H9 (cell line): ENCODE measurements around the gene TADA1. TPM values are rescaled to one million over a fixed set of nuclear protein-coding genes. Genes with fewer than 3 reads are reported as not detected.

Experiments used
- DNase-seq: peaks from one replicate; pipeline ENCODE4 v3.0.0-alpha.2; 2017
- H2AFZ ChIP-seq: one replicate; pipeline ENCODE4 v1.6.1; 2013; ENCODE audit warnings: mild to moderate bottlenecking, low read length, control low read depth, moderate library complexity
- H2AK5ac ChIP-seq: 2 replicates; pipeline ENCODE4 v1.6.1; 2013; ENCODE audit warnings: low read length, control low read depth, mixed read lengths; ENCODE audit not compliant: insufficient read length
- H2BK120ac ChIP-seq: one replicate; pipeline ENCODE4 v1.6.1; 2013; ENCODE audit warnings: low read depth, mild to moderate bottlenecking, low read length, control low read depth, inconsistent platforms; ENCODE audit not compliant: poor library complexity, severe bottlenecking
- H2BK12ac ChIP-seq: 2 replicates; pipeline ENCODE4 v1.6.1; 2013; ENCODE audit warnings: low read length, control low read depth, mixed read lengths, low read depth; ENCODE audit not compliant: insufficient read length
- H2BK15ac ChIP-seq: 2 replicates; pipeline ENCODE4 v1.6.1; 2013; ENCODE audit warnings: low read depth, low read length, control low read depth
- H2BK20ac ChIP-seq: one replicate; pipeline ENCODE4 v1.6.1; 2013; ENCODE audit warnings: low read depth, mild to moderate bottlenecking, low read length, control low read depth, inconsistent platforms; ENCODE audit not compliant: poor library complexity, severe bottlenecking
- H2BK5ac ChIP-seq: 2 replicates; pipeline ENCODE4 v1.6.1; 2013; ENCODE audit warnings: low read length, control low read depth, mixed read lengths; ENCODE audit not compliant: insufficient read length
- H3K14ac ChIP-seq: 2 replicates; pipeline ENCODE4 v1.6.1; 2013; ENCODE audit warnings: low read length, control low read depth; ENCODE audit not compliant: insufficient read depth
- H3K18ac ChIP-seq: 2 replicates; pipeline ENCODE4 v1.6.1; 2013; ENCODE audit warnings: low read depth, mild to moderate bottlenecking, mixed read lengths, low read length, control low read depth; ENCODE audit not compliant: insufficient read length
- H3K23ac ChIP-seq: 2 replicates; pipeline ENCODE4 v1.6.1; 2013; ENCODE audit warnings: low read length, control low read depth, mixed read lengths, low read depth; ENCODE audit not compliant: insufficient read length
- H3K23me2 ChIP-seq: 2 replicates; pipeline ENCODE4 v1.6.1; 2013; ENCODE audit warnings: low read depth, mild to moderate bottlenecking, mixed read lengths, low read length, control low read depth; ENCODE audit not compliant: insufficient read length, poor library complexity, severe bottlenecking
- H3K27ac ChIP-seq: 2 replicates; pipeline ENCODE4 v1.5.1; 2013; ENCODE audit warnings: low read length, control low read depth, mixed read lengths, low read depth; ENCODE audit not compliant: insufficient read length
- H3K27me3 ChIP-seq: 2 replicates; pipeline ENCODE4 v1.6.1; 2013; ENCODE audit warnings: low read length, control low read depth, inconsistent platforms; ENCODE audit not compliant: insufficient read depth
- H3K4ac ChIP-seq: 2 replicates; pipeline ENCODE4 v1.6.1; 2013; ENCODE audit warnings: low read depth, mild to moderate bottlenecking, control low read depth, inconsistent platforms, low read length, moderate library complexity
- H3K4me1 ChIP-seq: 2 replicates; pipeline ENCODE4 v1.6.1; 2013; ENCODE audit warnings: low read length, control low read depth, inconsistent platforms; ENCODE audit not compliant: insufficient read depth
- H3K4me2 ChIP-seq: 2 replicates; pipeline ENCODE4 v1.6.1; 2013; ENCODE audit warnings: low read length, control low read depth, mixed read lengths; ENCODE audit not compliant: insufficient read length, insufficient read depth
- H3K56ac ChIP-seq: 2 replicates; pipeline ENCODE4 v1.6.1; 2013; ENCODE audit warnings: low read depth, mild to moderate bottlenecking, mixed read lengths, low read length, control low read depth; ENCODE audit not compliant: insufficient read length
- H3K79me1 ChIP-seq: 2 replicates; pipeline ENCODE4 v1.6.1; 2013; ENCODE audit warnings: low read depth, mild to moderate bottlenecking, moderate library complexity, low read length, control low read depth, inconsistent platforms; ENCODE audit not compliant: insufficient read depth, poor library complexity, severe bottlenecking
- H3K79me2 ChIP-seq: 2 replicates; pipeline ENCODE4 v1.6.1; 2013; ENCODE audit warnings: low read length, control low read depth, inconsistent platforms; ENCODE audit not compliant: insufficient read depth
- H3K9ac ChIP-seq: 2 replicates; pipeline ENCODE4 v1.6.1; 2013; ENCODE audit warnings: low read length, control low read depth, mixed read lengths; ENCODE audit not compliant: insufficient read length; ENCODE audit errors: extremely low read depth
- H3K9me3 ChIP-seq: one replicate; pipeline ENCODE4 v1.6.1; 2013; ENCODE audit warnings: low read depth, low read length, inconsistent platforms; ENCODE audit not compliant: control insufficient read depth
- H3T11ph ChIP-seq: one replicate; pipeline ENCODE4 v1.6.1; 2013; ENCODE audit warnings: mild to moderate bottlenecking, low read length, control low read depth, inconsistent platforms
- H4K20me1 ChIP-seq: one replicate; pipeline ENCODE4 v1.6.1; 2013; ENCODE audit not compliant: control insufficient read depth, insufficient read length, insufficient read depth
- H4K5ac ChIP-seq: 2 replicates; pipeline ENCODE4 v1.6.1; 2013; ENCODE audit warnings: low read depth, mild to moderate bottlenecking, mixed read lengths, low read length, control low read depth; ENCODE audit not compliant: insufficient read length
- H4K8ac ChIP-seq: replicated peaks from 2 replicates; pipeline ENCODE4 v1.6.1; 2013; ENCODE audit warnings: low read length, control low read depth, mixed read lengths, low read depth; ENCODE audit not compliant: insufficient read length
- H4K91ac ChIP-seq: 2 replicates; pipeline ENCODE4 v1.6.1; 2013; ENCODE audit warnings: low read depth, mild to moderate bottlenecking, moderate library complexity, mixed read lengths, low read length, control low read depth; ENCODE audit not compliant: insufficient read length
- H3K27ac Mint-ChIP-seq, 3 experiments: 2 replicates in 2 of 3; 3 replicates in 1 of 3; pipeline ENCODE4 v1.8.0; 2020 to 2021; ENCODE audit warnings: mixed read lengths in 3 of 3, mild to moderate bottlenecking in 1 of 3, moderate library complexity in 1 of 3
- H3K27me3 Mint-ChIP-seq: 2 replicates; pipeline ENCODE4 v1.8.0; 2021; ENCODE audit warnings: low read depth, mild to moderate bottlenecking, moderate library complexity, mixed read lengths
- H3K36me3 Mint-ChIP-seq, 3 experiments: 2 replicates in 2 of 3; 3 replicates in 1 of 3; pipeline ENCODE4 v1.8.0; 2020 to 2021; ENCODE audit warnings: low read depth in 3 of 3, mixed read lengths in 3 of 3; ENCODE audit not compliant: insufficient read depth in 1 of 3
- H3K4me1 Mint-ChIP-seq, 2 experiments: 2 replicates each; pipeline ENCODE4 v1.8.0; 2020; ENCODE audit warnings: mixed read lengths in 2 of 2
- H3K4me3 Mint-ChIP-seq, 2 experiments: 2 replicates in 1 of 2; 3 replicates in 1 of 2; pipeline ENCODE4 v1.8.0; 2020 to 2021; ENCODE audit warnings: mild to moderate bottlenecking in 2 of 2, mixed read lengths in 2 of 2, moderate library complexity in 1 of 2
- H3K9me3 Mint-ChIP-seq, 2 experiments: 2 replicates in 1 of 2; 3 replicates in 1 of 2; pipeline ENCODE4 v1.8.0; 2020; ENCODE audit warnings: mild to moderate bottlenecking in 2 of 2, mixed read lengths in 2 of 2, moderate library complexity in 1 of 2
- CTCF ChIP-seq: fragments of 200-600 bp; sonication (generic); conservative IDR thresholded peaks from 3 replicates; pipeline ENCODE4 v1.8.0; 2021; ENCODE audit warnings: antibody characterized with exemption, mild to moderate bottlenecking
- WGBS: extraction: QIAGEN DNeasy Blood & Tissue Kit; methylation state at CpG from one replicate; pipeline ENCODE4 v1.1.7; 2013; ENCODE audit warnings: missing lambda C conversion rate, low lambda C conversion rate, mixed read lengths; ENCODE audit not compliant: insufficient read length; ENCODE audit errors: extremely low coverage; 5-methylcytosine and 5-hydroxymethylcytosine counted together
- total RNA-seq: library from RNA; stranded (reverse); gene quantifications from 2 replicates; pipeline ENCODE4 v1.2.1, GENCODE V29; 2021

The TADA1 gene
- total RNA-seq, 1 experiment from 2014 or later: 20.7 TPM

- no peaks in the 10 kb centered on the region for H4K20me1 ChIP-seq
Measured at GRCh38 chr1:166868639-166869038, 7.4 kb downstream of the TADA1 start.

More at GRCh38 chr1:166868639-166869038, 7.4 kb downstream of the TADA1 start:
- Mint-ChIP-seq H3K4me3 (no peak overlapping the region), H3K4me1 (peaks cover 12 to 13% of the 10 kb centered on the region in 2 experiments; a peak in 3 of 4 replicates), H3K9me3 (no peaks in the 10 kb centered on the region), H3K27ac (no peak overlapping the region; a peak in 1 of 7 replicates), H3K27me3 (no peaks in the 10 kb centered on the region), H3K36me3 (peaks cover 26 to 61% (median 51%) of the 10 kb centered on the region in 3 experiments)
- H3K4me2 ChIP-seq: no peak overlapping the region
- H3T11ph ChIP-seq: no peak overlapping the region
- no peaks in the 10 kb centered on the region for H3K27me3 ChIP-seq
- TF ChIP-seq CTCF: no peak
- no peaks in the 10 kb centered on the region for H3K4me1 ChIP-seq
- H3K18ac ChIP-seq: no peak overlapping the region
- H3K14ac ChIP-seq: no peak overlapping the region
- no peak overlapping the region for H3K27ac ChIP-seq
- H3K9ac ChIP-seq: no peak overlapping the region
- H2AFZ ChIP-seq: no peak overlapping the region
- no peak overlapping the region for H2BK5ac ChIP-seq
- H3K79me1 ChIP-seq: peaks cover 5% of the 10 kb centered on the region
- H2BK20ac ChIP-seq: no peak overlapping the region
- H3K56ac ChIP-seq: no peak overlapping the region
- H2BK120ac ChIP-seq: no peak overlapping the region
- H4K5ac ChIP-seq: no peak overlapping the region
- no peaks in the 10 kb centered on the region for H3K23me2 ChIP-seq
- H2BK15ac ChIP-seq: no peak overlapping the region
- no peak overlapping the region for H3K4ac ChIP-seq
- no peak overlapping the region for H2AK5ac ChIP-seq
- H3K23ac ChIP-seq: no peak overlapping the region
- no peak overlapping the region for H4K8ac ChIP-seq
- DNase-seq: no peak
- WGBS: no CpG with 5 or more reads among the region's 7 CpGs
- no peaks in the 10 kb centered on the region for H3K9me3 ChIP-seq
- H4K91ac ChIP-seq: no peak overlapping the region
- peaks cover 8% of the 10 kb centered on the region; the same call in 1 of the 2 replicates for H3K79me2 ChIP-seq
- H2BK12ac ChIP-seq: no peak overlapping the region
